Loucy (cell line): ENCODE results near the gene SNX27.

ENCODE experiments used
- EZH2phosphoT487 ChIP-seq: fragments of 200-600 bp; IDR thresholded peaks from 2 replicates; pipeline ENCODE4 v1.6.1; 2018; ENCODE audit warnings: antibody characterized with exemption, mild to moderate bottlenecking, moderate library complexity, borderline replicate concordance
- TF ChIP-seq, protein P1 (sequence below): fragments of 200-600 bp; sonication (generic); conservative IDR thresholded peaks from 2 replicates; pipeline ENCODE4 v1.5.1; 2014; ENCODE audit warnings: mild to moderate bottlenecking, antibody characterized with exemption, low read length

DNA sequence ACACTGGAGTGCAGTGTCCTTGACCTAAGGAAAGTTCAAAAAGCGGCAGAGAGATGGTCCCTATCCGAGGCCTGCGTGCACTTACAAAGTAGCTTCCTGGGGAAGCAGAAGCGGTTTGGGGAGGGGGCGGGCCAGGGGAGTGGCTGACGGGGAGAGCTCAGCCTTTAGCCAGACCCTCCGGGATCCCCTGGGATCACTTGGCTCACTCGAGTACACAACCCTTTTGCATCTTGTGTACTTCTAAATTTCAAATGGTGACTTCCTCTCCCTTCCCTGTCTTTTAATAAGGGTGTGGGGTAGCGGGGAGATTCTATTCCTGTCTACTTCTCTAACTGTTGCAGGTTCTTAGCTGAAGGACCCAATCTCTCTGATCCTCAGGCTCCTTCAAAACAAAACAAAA lies 18.1 kb upstream of the SNX27 start:
- TF ChIP-seq, protein P1, sequence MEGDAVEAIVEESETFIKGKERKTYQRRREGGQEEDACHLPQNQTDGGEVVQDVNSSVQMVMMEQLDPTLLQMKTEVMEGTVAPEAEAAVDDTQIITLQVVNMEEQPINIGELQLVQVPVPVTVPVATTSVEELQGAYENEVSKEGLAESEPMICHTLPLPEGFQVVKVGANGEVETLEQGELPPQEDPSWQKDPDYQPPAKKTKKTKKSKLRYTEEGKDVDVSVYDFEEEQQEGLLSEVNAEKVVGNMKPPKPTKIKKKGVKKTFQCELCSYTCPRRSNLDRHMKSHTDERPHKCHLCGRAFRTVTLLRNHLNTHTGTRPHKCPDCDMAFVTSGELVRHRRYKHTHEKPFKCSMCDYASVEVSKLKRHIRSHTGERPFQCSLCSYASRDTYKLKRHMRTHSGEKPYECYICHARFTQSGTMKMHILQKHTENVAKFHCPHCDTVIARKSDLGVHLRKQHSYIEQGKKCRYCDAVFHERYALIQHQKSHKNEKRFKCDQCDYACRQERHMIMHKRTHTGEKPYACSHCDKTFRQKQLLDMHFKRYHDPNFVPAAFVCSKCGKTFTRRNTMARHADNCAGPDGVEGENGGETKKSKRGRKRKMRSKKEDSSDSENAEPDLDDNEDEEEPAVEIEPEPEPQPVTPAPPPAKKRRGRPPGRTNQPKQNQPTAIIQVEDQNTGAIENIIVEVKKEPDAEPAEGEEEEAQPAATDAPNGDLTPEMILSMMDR: no peak
- TF ChIP-seq EZH2phosphoT487: no peak
